ENCODE data around the gene LCN6.

GRCh38 chr9:136694872-136695247, 53.5 kb downstream of the LCN6 start:
- no peak for TF ChIP-seq CTCF (IDR thresholded peaks at IDR 0.05)
- TF ChIP-seq POLR2A (IDR thresholded peaks at IDR 0.05), result no peak
- no peak for TF ChIP-seq EP300 (IDR thresholded peaks at IDR 0.05)
